GM23338 (cell line): ENCODE measurements around the gene IPO13. TPM values are rescaled to one million over a fixed set of nuclear protein-coding genes. Genes with fewer than 3 reads are reported as not detected.

Experiments
- ATAC-seq: fragments of 200-7000 bp; cut with Tn5 transposase; 3 replicates; pipeline ENCODE4 v1.9.1; 2020
- DNase-seq: peaks from one replicate; pipeline ENCODE4 v3.0.0-alpha.2; 2015; ENCODE audit warnings: low spot score
- H2AFZ ChIP-seq: fragments of 200-600 bp; sonication (generic); 2 replicates; pipeline ENCODE4 v1.8.0; 2016; ENCODE audit warnings: antibody characterized with exemption, mild to moderate bottlenecking, moderate library complexity
- H3F3A ChIP-seq: fragments of 200-600 bp; sonication (generic); replicated peaks from 2 replicates; pipeline ENCODE4 v1.8.0; 2017; ENCODE audit warnings: antibody characterized with exemption, mixed run types, low read depth
- H3K27ac ChIP-seq: fragments of 200-600 bp; sonication (generic); 2 replicates; pipeline ENCODE4 v1.6.1; 2016; ENCODE audit warnings: low read depth
- H3K27me3 ChIP-seq: fragments of 200-600 bp; sonication (generic); 2 replicates; pipeline ENCODE4 v1.8.0; 2016; ENCODE audit warnings: mild to moderate bottlenecking, mixed run types, moderate library complexity; ENCODE audit not compliant: insufficient read depth
- H3K36me3 ChIP-seq: fragments of 200-600 bp; sonication (generic); 2 replicates; pipeline ENCODE4 v1.8.0; 2016; ENCODE audit warnings: mild to moderate bottlenecking; ENCODE audit not compliant: insufficient read depth
- H3K4me1 ChIP-seq: fragments of 200-600 bp; sonication (generic); 2 replicates; pipeline ENCODE4 v1.8.0; 2016; ENCODE audit warnings: mild to moderate bottlenecking, moderate library complexity; ENCODE audit not compliant: insufficient read depth
- H3K4me2 ChIP-seq: fragments of 200-600 bp; sonication (generic); 2 replicates; pipeline ENCODE4 v1.7.1; 2017; ENCODE audit warnings: mixed run types
- H3K4me3 ChIP-seq: fragments of 200-600 bp; sonication (generic); 2 replicates; pipeline ENCODE4 v1.6.1; 2016; ENCODE audit warnings: mixed run types
- H3K79me2 ChIP-seq: fragments of 200-600 bp; sonication (generic); replicated peaks from 2 replicates; pipeline ENCODE4 v1.8.0; 2017; ENCODE audit warnings: mild to moderate bottlenecking; ENCODE audit not compliant: insufficient read depth
- H3K9me2 ChIP-seq: fragments of 200-600 bp; sonication (generic); 2 replicates; pipeline ENCODE4 v1.8.0; 2017; ENCODE audit not compliant: insufficient read depth
- H4K20me1 ChIP-seq: fragments of 200-600 bp; sonication (generic); replicated peaks from 2 replicates; pipeline ENCODE4 v1.8.0; 2017; ENCODE audit warnings: mild to moderate bottlenecking; ENCODE audit not compliant: insufficient read depth
- H3K27ac Mint-ChIP-seq: 2 replicates; pipeline ENCODE4 v1.8.0; 2020; ENCODE audit warnings: inconsistent platforms, mild to moderate bottlenecking, moderate library complexity, mixed read lengths
- H3K27me3 Mint-ChIP-seq: 3 replicates; pipeline ENCODE4 v1.8.0; 2022; ENCODE audit warnings: low read depth, mild to moderate bottlenecking, moderate library complexity, mixed read lengths, inconsistent platforms; ENCODE audit not compliant: insufficient read depth, poor library complexity
- H3K36me3 Mint-ChIP-seq: 3 replicates; pipeline ENCODE4 v1.8.0; 2021; ENCODE audit warnings: low read depth, mild to moderate bottlenecking, inconsistent platforms, moderate library complexity, mixed read lengths
- H3K4me1 Mint-ChIP-seq: 3 replicates; pipeline ENCODE4 v1.8.0; 2020; ENCODE audit warnings: mild to moderate bottlenecking, inconsistent platforms, mixed read lengths
- H3K4me3 Mint-ChIP-seq: 3 replicates; pipeline ENCODE4 v1.8.0; 2021; ENCODE audit warnings: moderate library complexity, mild to moderate bottlenecking, inconsistent platforms, mixed read lengths
- H3K9me3 Mint-ChIP-seq: 3 replicates; pipeline ENCODE4 v1.8.0; 2020; ENCODE audit warnings: moderate library complexity, mild to moderate bottlenecking, inconsistent platforms, mixed read lengths
- CREB1 ChIP-seq: fragments of 250-450 bp; sonication (Bioruptor Pico); IDR thresholded peaks from 2 replicates; pipeline ENCODE4 v1.5.0; 2020; ENCODE audit warnings: low read depth, mild to moderate bottlenecking, moderate library complexity
- CTCF ChIP-seq, 2 experiments: fragments of 200-600 bp in 1 of 2; sonication (generic) in 1 of 2; conservative IDR thresholded peaks; 2 replicates each; pipeline versions ENCODE4 v1.5.1 to v1.6.1; 2016 to 2017; ENCODE audit warnings: antibody characterized with exemption in 2 of 2, low read depth in 2 of 2, mild to moderate bottlenecking in 2 of 2, moderate library complexity in 1 of 2
- EZH2 ChIP-seq: fragments of 200-600 bp; sonication (generic); IDR thresholded peaks from one replicate; pipeline ENCODE4 v1.8.0; 2017; ENCODE audit warnings: antibody characterized with exemption, mild to moderate bottlenecking, low read depth; ENCODE audit not compliant: unreplicated experiment
- EZH2phosphoT487 ChIP-seq: fragments of 200-600 bp; sonication (generic); IDR thresholded peaks from one replicate; pipeline ENCODE4 v1.8.1; 2018; ENCODE audit warnings: antibody characterized with exemption; ENCODE audit not compliant: unreplicated experiment
- JUNB ChIP-seq: IDR thresholded peaks from one replicate; pipeline ENCODE4 v1.6.1; 2016; ENCODE audit warnings: antibody characterized with exemption; ENCODE audit not compliant: unreplicated experiment
- NANOG ChIP-seq: IDR thresholded peaks from 2 replicates; pipeline ENCODE4 v1.6.1; 2016; ENCODE audit warnings: antibody characterized with exemption, borderline replicate concordance
- POLR2AphosphoS5 ChIP-seq: IDR thresholded peaks from 2 replicates; pipeline ENCODE4 v1.6.1; 2016; ENCODE audit warnings: antibody characterized with exemption, low read depth
- STAT1 ChIP-seq: IDR thresholded peaks from one replicate; pipeline ENCODE4 v1.6.1; 2016; ENCODE audit warnings: antibody characterized with exemption; ENCODE audit not compliant: unreplicated experiment
- ZNF114 ChIP-seq: fragments of 250-450 bp; sonication (Bioruptor Pico); IDR thresholded peaks from 2 replicates; pipeline ENCODE4 v1.5.0; 2020; ENCODE audit warnings: mild to moderate bottlenecking, moderate library complexity
- ZNF331 ChIP-seq: fragments of 250-450 bp; sonication (Bioruptor Pico); IDR thresholded peaks from 2 replicates; pipeline ENCODE4 v1.5.0; 2020; ENCODE audit warnings: low read depth, mild to moderate bottlenecking, moderate library complexity
- polyA plus RNA-seq: library from polyadenylated mRNA; unstranded; fragments of >200 nt; fragmentation: Nextera tagmentation; extraction: Ambion mirVana; gene quantifications from 2 replicates; pipeline ENCODE4 v1.2.1, GENCODE V29; 2016
- total RNA-seq: library from RNA; depleted of rRNA; stranded (reverse); fragments of >200 nt; shearing (Covaris generic); gene quantifications from 2 replicates; pipeline ENCODE4 v1.2.3, GENCODE V29; 2014
- TF ChIP-seq, protein P1 (sequence below): fragments of 250-450 bp; sonication (Bioruptor Pico); IDR thresholded peaks from 2 replicates; pipeline ENCODE4 v1.5.0; 2020; ENCODE audit warnings: mild to moderate bottlenecking, moderate library complexity
- TF ChIP-seq, protein P2 (sequence below): IDR thresholded peaks from one replicate; pipeline ENCODE4 v1.6.1; 2018; ENCODE audit warnings: antibody characterized with exemption; ENCODE audit not compliant: unreplicated experiment
- TF ChIP-seq, protein P3 (sequence below): IDR thresholded peaks from 2 replicates; pipeline ENCODE4 v1.6.1; 2016; ENCODE audit warnings: antibody characterized with exemption

IPO13 gene
- total and polyA plus RNA-seq, 2 experiments from 2014 or later = 10.4 to 22.8 TPM

DNA sequence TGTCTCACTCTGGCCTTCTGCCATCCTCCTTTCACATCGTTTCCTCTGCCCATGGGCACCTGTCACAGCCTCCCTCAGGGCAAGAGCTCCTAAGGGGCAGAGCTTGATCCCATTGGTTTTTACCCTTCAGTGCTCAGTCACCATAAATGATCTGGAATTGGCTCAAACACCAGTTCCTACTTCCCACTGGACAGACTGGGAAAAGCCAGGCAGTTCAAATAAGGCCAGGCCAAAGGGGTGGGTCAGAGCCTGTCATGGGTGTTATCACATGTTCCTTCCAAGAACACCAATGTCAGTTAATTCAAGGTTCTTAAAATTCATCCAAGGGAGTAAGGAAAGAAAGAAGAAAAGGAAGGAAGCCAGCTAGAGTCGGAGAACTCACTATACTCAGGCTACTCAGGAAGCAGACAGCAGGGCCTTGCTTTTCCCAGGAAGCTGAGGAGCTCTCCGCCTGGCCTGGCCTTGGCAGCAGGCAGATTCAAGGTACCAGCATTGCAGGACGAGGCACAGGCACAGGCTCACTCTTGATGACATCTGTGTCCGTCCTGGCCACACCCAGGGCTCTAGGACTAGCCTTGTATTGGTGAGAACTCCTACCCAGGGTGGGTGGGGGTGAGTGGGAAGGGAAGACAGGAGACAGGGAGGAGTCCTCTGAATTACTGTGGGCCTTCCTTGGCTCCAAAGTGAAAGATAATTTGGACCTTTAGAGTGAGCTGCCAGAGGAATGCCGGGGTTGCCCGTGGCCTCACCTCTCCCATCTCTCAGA is 45.4 kb upstream of the IPO13 start:
- H3K27me3 ChIP-seq = no peaks in the 10 kb centered on the region
- Mint-ChIP-seq H3K27me3 (peaks cover 11% of the 10 kb centered on the region), H3K4me1 (no peaks in the 10 kb centered on the region; the same call in 2 of the 3 replicates), H3K27ac (no peak overlapping the region), H3K4me3 (no peak overlapping the region; the same call in 2 of the 3 replicates), H3K36me3 (peaks cover under 1% of the 10 kb centered on the region; the same call in 1 of the 3 replicates), H3K9me3 (peaks cover under 1% of the 10 kb centered on the region; the same call in 1 of the 3 replicates)
- H3K79me2 ChIP-seq = no peaks in the 10 kb centered on the region
- H3K9me2 ChIP-seq = no peaks in the 10 kb centered on the region
- H3K27ac ChIP-seq = no peak overlapping the region
- no peaks in the 10 kb centered on the region for H3F3A ChIP-seq
- TF ChIP-seq, protein P1, sequence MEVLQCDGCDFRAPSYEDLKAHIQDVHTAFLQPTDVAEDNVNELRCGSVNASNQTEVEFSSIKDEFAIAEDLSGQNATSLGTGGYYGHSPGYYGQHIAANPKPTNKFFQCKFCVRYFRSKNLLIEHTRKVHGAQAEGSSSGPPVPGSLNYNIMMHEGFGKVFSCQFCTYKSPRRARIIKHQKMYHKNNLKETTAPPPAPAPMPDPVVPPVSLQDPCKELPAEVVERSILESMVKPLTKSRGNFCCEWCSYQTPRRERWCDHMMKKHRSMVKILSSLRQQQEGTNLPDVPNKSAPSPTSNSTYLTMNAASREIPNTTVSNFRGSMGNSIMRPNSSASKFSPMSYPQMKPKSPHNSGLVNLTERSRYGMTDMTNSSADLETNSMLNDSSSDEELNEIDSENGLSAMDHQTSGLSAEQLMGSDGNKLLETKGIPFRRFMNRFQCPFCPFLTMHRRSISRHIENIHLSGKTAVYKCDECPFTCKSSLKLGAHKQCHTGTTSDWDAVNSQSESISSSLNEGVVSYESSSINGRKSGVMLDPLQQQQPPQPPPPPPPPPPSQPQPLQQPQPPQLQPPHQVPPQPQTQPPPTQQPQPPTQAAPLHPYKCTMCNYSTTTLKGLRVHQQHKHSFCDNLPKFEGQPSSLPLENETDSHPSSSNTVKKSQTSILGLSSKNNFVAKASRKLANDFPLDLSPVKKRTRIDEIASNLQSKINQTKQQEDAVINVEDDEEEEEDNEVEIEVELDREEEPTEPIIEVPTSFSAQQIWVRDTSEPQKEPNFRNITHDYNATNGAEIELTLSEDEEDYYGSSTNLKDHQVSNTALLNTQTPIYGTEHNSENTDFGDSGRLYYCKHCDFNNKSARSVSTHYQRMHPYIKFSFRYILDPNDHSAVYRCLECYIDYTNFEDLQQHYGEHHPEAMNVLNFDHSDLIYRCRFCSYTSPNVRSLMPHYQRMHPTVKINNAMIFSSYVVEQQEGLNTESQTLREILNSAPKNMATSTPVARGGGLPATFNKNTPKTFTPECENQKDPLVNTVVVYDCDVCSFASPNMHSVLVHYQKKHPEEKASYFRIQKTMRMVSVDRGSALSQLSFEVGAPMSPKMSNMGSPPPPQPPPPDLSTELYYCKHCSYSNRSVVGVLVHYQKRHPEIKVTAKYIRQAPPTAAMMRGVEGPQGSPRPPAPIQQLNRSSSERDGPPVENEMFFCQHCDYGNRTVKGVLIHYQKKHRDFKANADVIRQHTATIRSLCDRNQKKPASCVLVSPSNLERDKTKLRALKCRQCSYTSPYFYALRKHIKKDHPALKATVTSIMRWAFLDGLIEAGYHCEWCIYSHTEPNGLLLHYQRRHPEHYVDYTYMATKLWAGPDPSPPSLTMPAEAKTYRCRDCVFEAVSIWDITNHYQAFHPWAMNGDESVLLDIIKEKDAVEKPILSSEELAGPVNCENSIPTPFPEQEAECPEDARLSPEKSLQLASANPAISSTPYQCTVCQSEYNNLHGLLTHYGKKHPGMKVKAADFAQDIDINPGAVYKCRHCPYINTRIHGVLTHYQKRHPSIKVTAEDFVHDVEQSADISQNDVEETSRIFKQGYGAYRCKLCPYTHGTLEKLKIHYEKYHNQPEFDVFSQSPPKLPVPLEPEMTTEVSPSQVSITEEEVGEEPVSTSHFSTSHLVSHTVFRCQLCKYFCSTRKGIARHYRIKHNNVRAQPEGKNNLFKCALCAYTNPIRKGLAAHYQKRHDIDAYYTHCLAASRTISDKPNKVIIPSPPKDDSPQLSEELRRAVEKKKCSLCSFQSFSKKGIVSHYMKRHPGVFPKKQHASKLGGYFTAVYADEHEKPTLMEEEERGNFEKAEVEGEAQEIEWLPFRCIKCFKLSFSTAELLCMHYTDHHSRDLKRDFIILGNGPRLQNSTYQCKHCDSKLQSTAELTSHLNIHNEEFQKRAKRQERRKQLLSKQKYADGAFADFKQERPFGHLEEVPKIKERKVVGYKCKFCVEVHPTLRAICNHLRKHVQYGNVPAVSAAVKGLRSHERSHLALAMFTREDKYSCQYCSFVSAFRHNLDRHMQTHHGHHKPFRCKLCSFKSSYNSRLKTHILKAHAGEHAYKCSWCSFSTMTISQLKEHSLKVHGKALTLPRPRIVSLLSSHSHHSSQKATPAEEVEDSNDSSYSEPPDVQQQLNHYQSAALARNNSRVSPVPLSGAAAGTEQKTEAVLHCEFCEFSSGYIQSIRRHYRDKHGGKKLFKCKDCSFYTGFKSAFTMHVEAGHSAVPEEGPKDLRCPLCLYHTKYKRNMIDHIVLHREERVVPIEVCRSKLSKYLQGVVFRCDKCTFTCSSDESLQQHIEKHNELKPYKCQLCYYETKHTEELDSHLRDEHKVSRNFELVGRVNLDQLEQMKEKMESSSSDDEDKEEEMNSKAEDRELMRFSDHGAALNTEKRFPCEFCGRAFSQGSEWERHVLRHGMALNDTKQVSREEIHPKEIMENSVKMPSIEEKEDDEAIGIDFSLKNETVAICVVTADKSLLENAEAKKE (CRISPR knock-in tag) = no peak
- no peak for TF ChIP-seq JUNB
- TF ChIP-seq, protein P2, sequence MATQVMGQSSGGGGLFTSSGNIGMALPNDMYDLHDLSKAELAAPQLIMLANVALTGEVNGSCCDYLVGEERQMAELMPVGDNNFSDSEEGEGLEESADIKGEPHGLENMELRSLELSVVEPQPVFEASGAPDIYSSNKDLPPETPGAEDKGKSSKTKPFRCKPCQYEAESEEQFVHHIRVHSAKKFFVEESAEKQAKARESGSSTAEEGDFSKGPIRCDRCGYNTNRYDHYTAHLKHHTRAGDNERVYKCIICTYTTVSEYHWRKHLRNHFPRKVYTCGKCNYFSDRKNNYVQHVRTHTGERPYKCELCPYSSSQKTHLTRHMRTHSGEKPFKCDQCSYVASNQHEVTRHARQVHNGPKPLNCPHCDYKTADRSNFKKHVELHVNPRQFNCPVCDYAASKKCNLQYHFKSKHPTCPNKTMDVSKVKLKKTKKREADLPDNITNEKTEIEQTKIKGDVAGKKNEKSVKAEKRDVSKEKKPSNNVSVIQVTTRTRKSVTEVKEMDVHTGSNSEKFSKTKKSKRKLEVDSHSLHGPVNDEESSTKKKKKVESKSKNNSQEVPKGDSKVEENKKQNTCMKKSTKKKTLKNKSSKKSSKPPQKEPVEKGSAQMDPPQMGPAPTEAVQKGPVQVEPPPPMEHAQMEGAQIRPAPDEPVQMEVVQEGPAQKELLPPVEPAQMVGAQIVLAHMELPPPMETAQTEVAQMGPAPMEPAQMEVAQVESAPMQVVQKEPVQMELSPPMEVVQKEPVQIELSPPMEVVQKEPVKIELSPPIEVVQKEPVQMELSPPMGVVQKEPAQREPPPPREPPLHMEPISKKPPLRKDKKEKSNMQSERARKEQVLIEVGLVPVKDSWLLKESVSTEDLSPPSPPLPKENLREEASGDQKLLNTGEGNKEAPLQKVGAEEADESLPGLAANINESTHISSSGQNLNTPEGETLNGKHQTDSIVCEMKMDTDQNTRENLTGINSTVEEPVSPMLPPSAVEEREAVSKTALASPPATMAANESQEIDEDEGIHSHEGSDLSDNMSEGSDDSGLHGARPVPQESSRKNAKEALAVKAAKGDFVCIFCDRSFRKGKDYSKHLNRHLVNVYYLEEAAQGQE = no peak
- TF ChIP-seq EZH2 = no peak
- TF ChIP-seq NANOG = no peak
- no peak for TF ChIP-seq POLR2AphosphoS5
- TF ChIP-seq EZH2phosphoT487 = no peak
- no peak for TF ChIP-seq CTCF (conservative IDR thresholded peaks at IDR 0.05; ENCODE audit: low read depth in 2 of 2)
- TF ChIP-seq STAT1 = no peak
- TF ChIP-seq CREB1 = no peak
- TF ChIP-seq, protein P3, sequence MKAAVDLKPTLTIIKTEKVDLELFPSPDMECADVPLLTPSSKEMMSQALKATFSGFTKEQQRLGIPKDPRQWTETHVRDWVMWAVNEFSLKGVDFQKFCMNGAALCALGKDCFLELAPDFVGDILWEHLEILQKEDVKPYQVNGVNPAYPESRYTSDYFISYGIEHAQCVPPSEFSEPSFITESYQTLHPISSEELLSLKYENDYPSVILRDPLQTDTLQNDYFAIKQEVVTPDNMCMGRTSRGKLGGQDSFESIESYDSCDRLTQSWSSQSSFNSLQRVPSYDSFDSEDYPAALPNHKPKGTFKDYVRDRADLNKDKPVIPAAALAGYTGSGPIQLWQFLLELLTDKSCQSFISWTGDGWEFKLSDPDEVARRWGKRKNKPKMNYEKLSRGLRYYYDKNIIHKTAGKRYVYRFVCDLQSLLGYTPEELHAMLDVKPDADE = no peak
- TF ChIP-seq ZNF331 = no peak
- TF ChIP-seq ZNF114 = no peak
- H3K4me2 ChIP-seq = no peak overlapping the region
- no peaks in the 10 kb centered on the region for H3K4me1 ChIP-seq
- H3K36me3 ChIP-seq = no peaks in the 10 kb centered on the region
- no peak overlapping the region for H2AFZ ChIP-seq
- H4K20me1 ChIP-seq = no peaks in the 10 kb centered on the region
- no peak for DNase-seq
- H3K4me3 ChIP-seq = no peak overlapping the region
- no peak for ATAC-seq
